ENCODE measurements around the gene TBC1D24.

DNA sequence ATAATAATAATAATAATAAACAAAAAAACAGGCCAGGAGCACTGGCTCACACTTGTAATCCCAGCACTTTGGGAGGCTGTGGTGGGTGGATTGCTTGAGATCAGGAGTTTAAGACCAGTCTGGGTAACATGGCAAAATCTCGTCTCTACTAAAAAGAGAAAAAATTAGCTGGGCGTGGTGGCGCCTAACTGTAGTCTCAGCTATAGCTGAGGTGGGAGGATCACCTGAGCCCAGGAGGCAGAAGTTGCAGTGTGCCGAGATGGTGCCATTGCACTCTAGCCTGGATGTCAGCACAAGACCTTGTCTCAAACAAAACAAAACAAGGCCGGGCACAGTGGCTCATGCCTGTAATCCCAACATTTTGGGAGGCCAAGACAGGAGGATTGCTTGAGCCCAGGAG lies 20.1 kb downstream of the TBC1D24 start:
- TF ChIP-seq POLR2AphosphoS5 (IDR thresholded peaks at IDR 0.05; ENCODE audit: low read depth), result no peak
- TF ChIP-seq CTCF (conservative IDR thresholded peaks at IDR 0.05; ENCODE audit: low read depth in 2 of 2), result no peak
- TF ChIP-seq EZH2phosphoT487 (IDR thresholded peaks at IDR 0.05; ENCODE audit: unreplicated experiment), result no peak
- TF ChIP-seq STAT1 (IDR thresholded peaks at IDR 0.05; ENCODE audit: unreplicated experiment), result no peak
- TF ChIP-seq EZH2 (IDR thresholded peaks at IDR 0.05; ENCODE audit: low read depth, unreplicated experiment), result no peak
- TF ChIP-seq JUNB (IDR thresholded peaks at IDR 0.05; ENCODE audit: unreplicated experiment), result no peak
- TF ChIP-seq REST (IDR thresholded peaks at IDR 0.05; ENCODE audit: unreplicated experiment), result no peak
- no peak for TF ChIP-seq ZNF331 (CRISPR knock-in tag; IDR thresholded peaks at IDR 0.05; ENCODE audit: low read depth)
- TF ChIP-seq CREB1 (CRISPR knock-in tag; IDR thresholded peaks at IDR 0.05; ENCODE audit: low read depth), result no peak
